GM18858 (cell line): ENCODE results near the gene PPP4R2.
A peak's percentile ranks its signal among the peaks of the same experiment; 100 is the strongest.
"Not testable (repeated sequence)": the region's sequence is repeated elsewhere in the genome, so short reads cannot be mapped to it uniquely, and the experiment has no call there.

Source experiments
- ATAC-seq: cut with Tn5 transposase; IDR thresholded peaks from one replicate; pipeline ENCODE4 v1.9.1; 2021; ENCODE audit not compliant: unreplicated experiment

PPP4R2 gene

GRCh38 chr3:72976281-72976741 lies 20.3 kb upstream of the PPP4R2 start:
- ATAC-seq, result no peak

- peak; percentile 50 for ATAC-seq
Measured at GRCh38 chr3:72977060-72977808, 19.4 kb upstream of the PPP4R2 start.

- no peak for ATAC-seq
Measured at GRCh38 chr3:72982609-72983366, 13.8 kb upstream of the PPP4R2 start.

GRCh38 chr3:72985576-72985975 lies 11.0 kb upstream of the PPP4R2 start:
- ATAC-seq, result no peak

DNA sequence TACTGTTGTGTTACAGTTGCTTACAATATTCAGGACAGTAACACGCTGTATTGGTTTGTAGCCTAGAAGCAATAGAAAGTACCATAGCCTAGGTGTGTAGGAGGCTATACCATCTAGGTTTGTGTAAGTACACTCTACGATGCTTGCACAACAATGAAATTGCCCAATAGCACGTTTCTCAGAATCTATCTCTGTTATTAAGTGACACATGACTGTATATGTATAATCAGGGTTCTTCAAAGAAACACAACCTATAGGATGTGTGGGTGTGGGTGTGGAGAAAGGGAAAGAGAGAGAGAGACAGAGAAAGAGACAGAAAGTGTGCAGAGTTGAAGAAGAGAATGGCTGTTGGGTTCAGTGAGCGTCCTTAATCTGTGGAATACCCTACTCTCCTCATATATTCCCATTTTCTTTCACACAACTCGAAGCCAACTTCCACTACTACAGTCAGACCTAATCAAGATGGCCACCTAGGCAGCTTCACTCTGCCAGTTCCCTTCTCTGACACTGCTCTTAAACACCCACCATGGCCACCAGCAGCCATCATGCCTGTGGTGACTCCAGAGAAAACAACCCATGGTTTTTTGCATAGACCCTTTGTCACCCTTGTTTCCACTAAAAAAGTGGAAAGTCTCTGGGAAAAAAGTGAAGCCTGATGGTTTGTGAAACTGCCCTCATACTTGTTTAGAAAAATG lies 5.8 kb upstream of the PPP4R2 start:
- no peak for ATAC-seq

DNA sequence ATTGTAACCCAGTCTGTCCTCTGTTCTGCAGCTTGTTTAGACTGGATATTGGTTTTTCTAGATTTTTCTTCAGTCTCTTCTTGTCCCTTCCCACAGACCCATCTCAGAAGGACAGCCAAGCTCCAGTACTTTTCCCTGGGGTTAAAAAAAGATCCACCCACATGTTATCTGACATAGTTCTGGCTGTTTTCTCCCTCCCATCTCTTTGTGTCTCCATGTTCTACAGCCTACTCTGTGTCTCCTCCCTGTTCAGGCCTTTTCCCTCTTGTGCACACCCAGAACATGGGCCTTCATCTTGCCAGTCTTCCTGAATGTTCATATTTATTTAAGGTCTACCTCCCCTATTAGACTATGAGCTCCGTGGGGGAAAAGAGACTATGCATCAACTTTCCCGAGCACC lies 5.1 kb upstream of the PPP4R2 start:
- no peak for ATAC-seq

GRCh38 chr3:72993391-72993790 lies 3.2 kb upstream of the PPP4R2 start:
- no peak for ATAC-seq

GRCh38 chr3:72995337-72995736 lies 1.3 kb upstream of the PPP4R2 start:
- ATAC-seq, result no peak

DNA sequence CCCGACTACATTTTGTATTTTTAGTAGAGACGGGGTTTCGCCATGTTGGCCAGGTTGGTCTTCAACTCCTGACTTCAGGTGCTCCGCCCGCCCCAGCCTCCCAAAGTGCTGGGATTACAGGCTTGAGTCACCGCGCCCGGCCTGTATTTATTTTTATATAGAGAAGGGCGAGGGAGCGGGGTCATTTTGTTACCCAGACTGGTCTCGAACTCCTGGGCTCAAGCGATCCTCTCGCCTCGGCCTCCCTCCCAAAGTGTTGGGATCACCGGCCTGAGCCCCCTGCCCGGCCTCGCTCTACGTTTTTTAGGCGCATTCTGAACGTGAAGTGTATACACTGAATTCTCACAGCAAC lies 514 bp upstream of the PPP4R2 start:
- no peak for ATAC-seq

DNA sequence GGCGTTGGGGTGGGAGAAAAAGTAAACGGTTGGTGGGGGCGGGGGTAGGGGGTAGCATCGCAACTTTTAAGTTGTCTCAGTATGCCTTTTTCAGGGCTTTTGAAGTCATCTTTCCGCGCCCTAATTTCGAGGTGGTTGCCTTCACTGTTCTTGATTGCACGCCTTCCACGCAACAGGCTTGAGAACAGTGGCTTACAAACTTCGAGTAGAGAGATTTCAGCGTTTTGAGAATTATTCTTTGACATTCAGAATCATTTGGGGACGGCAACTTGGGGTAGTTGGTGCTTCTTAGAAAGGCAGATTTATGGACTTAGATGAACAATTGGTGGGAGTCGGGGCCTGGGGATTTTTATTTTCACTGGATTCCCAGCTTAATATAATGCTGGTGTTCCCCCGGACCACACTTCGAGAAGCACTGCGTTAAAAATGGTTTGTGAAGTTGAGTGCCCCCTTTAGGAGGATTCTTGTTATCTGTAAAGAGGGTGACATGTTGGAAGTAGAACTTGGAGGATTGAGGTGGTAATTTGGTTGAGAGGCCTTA lies 880 bp downstream of the PPP4R2 start:
- no peak for ATAC-seq

GRCh38 chr3:72998466-72998865 lies 1.9 kb downstream of the PPP4R2 start:
- no peak for ATAC-seq

DNA sequence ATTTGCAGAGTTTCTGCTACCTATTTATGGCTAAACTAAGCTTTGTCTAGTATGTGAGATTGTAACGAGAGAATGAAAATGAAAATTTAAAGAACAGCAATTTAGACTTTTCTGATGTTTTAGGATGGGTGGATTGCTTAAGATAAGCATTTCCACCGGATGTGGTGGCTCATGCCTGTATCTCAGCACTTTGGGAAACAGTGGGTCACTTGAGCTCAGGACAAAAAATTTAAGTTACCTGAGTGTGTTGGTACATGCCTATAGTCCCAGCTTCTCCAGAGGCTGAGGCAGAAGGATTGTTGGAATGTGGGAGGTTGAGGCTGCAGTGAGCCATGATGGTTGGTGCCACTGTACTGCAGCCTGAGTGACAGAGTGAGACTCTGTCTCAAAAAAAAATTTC lies 3.3 kb downstream of the PPP4R2 start:
- no peak for ATAC-seq

DNA sequence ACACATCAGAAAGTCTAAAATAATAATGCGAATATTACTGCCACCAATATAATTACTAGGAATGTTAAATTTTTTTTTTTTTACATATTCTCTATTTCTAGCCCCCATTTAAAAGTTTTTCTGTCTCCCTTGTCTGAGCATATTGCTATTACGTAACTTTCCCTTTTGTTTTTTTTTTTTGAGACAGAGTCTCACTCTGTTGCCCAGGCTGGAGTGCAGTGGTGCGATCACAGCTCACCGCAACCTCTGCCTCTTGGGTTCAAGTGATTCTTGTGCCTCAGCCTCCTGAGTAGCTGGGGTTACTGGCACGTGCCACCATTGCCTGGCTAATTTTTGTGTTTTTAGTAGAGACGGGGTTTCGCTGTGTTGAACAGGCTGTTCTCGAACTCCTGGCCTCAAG lies 6.4 kb downstream of the PPP4R2 start:
- not testable (repeated sequence) for ATAC-seq

DNA sequence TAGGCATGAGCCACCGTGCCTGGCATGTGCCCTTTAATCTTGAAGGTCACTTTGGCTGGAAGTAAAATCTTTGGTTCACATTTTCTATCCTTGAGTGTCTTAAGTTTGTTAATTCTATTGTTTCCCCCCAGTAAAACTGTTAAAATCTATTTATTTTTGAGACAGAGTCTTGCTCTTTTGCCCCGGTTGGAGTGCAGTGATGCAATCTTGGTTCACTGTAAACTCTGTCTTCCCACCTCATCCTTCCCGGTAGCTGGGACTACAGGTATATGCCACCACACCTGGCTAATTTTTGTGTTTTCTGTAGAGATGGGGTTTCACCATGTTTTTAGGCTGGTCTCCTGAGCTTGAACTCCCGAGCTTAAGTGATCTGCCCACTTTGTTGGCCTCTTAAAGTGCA lies 7.7 kb downstream of the PPP4R2 start:
- no peak for ATAC-seq

GRCh38 chr3:73007992-73008712 lies 11.5 kb downstream of the PPP4R2 start:
- no peak for ATAC-seq

DNA sequence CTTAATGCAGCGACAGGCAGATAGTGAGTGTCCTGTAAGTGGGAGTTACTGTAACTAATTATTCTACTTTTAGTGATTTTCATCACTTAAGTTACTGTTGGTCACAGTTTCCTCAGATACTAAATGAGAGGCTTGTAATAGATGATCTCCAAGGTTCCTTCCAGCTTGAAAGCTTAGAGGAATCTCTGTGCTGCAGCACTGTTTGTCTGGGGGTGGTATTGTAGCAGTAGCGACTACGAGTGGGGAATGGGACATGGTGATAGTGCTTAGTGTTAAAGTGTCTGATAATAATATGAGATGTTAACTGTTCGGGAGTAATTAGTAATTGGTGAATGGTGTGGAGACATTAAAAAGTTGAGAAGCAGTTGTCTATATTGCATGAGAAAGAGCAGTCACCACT lies 12.4 kb downstream of the PPP4R2 start:
- ATAC-seq, result no peak

DNA sequence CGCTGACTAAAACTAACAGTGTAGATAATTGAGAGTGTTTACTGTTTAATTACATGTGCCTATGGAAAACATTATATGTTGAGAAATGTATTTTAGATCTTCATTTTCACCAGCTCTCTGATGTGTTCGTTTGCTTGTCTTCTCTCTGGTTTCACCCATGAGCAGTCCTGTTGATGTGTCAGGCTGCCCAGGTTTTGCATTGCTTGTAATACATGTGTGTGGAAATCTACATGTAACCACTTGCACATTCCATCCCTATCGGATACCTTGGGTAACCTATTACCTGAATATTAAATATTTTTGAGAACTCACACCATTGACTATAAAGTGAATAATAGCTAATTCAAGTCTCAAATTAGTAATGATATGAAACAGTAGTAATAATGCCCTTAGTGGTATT lies 13.1 kb downstream of the PPP4R2 start:
- no peak for ATAC-seq

- no peak for ATAC-seq
Measured at GRCh38 chr3:73010158-73010557, 13.5 kb downstream of the PPP4R2 start.

DNA sequence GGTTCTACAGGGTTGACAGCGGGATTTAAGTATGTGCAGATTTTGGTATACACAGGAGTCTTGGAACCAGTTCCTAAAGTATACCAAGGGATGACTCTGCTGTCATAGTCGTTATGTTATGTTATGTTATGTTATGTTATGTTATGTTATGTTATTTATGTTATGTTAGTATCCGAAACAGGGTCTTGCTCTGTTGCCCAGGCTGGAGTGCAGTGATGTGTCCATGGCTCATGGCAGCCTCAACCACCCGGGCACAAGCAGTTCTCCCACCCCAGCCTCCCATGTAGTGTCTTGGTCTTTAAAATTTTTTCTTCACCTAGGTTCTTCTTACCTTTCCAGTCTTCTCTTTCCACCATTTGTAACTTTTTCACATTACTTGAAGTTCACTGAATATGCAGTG lies 21.7 kb downstream of the PPP4R2 start:
- ATAC-seq, result no peak

DNA sequence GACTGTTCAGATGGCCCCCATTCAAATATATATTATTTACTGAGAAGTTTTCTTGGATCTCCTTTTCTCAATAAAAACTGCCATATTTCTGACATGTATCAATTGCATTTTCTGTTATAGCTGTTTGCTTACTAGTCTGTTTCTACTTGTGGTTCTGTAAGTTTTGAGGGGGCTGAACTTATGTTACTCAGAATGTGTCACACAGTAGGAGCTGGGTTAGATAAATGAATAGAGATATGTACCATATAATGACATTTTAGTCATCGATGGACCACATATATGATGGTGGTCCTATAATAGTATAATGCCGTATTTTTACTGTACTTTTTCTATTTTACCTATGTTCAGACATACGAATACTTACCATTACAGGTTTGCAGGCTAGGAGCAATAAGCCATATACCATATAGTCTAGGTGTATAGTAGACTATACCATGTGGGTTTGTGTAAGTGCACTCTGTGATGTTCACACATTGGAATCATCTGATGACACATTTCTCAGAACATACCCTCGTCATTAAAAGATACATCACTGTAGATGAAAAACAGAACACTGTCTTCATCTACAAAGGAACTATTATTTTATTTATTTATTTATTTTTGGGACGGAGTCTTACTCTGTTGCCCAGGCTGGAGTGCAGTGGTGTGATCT lies 22.3 kb downstream of the PPP4R2 start:
- no peak for ATAC-seq
